NOMO-1 (cell line): ENCODE data around the gene TEX52.
"Not testable (repeated sequence)": the region's sequence is repeated elsewhere in the genome, so short reads cannot be mapped to it uniquely, and the experiment has no call there.

Source experiments
- DNase-seq, 2 experiments: peaks; one replicate each; lab custom pipeline; 2025; ENCODE audit not compliant: unreplicated experiment in 2 of 2; lab: John Stamatoyannopoulos, UW

TEX52 gene

GRCh38 chr12:2868986-2869632 lies 12.3 kb upstream of the TEX52 start:
- DNase-seq = not testable (repeated sequence)

GRCh38 chr12:2864198-2864597 lies 7.4 kb upstream of the TEX52 start:
- no peak for DNase-seq

- not testable (repeated sequence) for DNase-seq
These were observed 6.6 kb upstream of the TEX52 start for GRCh38 chr12:2863402-2863801.

GRCh38 chr12:2862876-2863275 lies 6.0 kb upstream of the TEX52 start:
- DNase-seq = no peak

GRCh38 chr12:2860170-2860569 lies 3.3 kb upstream of the TEX52 start:
- no peak for DNase-seq

- no peak for DNase-seq
These were observed 2.1 kb upstream of the TEX52 start for GRCh38 chr12:2858944-2859421.

- DNase-seq = no peak
These were observed 1.5 kb upstream of the TEX52 start for GRCh38 chr12:2858334-2858733.

GRCh38 chr12:2857576-2857975 lies 737 bp upstream of the TEX52 start:
- no peak for DNase-seq

GRCh38 chr12:2856051-2856450 lies 788 bp downstream of the TEX52 start:
- no peak for DNase-seq

- DNase-seq = no peak
These were observed 1.3 kb downstream of the TEX52 start for GRCh38 chr12:2855546-2855945.

GRCh38 chr12:2854669-2855453 lies 2.0 kb downstream of the TEX52 start:
- DNase-seq = no peak

- DNase-seq = no peak
These were observed 3.2 kb downstream of the TEX52 start for GRCh38 chr12:2853626-2854025.

GRCh38 chr12:2851931-2852330 lies 4.9 kb downstream of the TEX52 start:
- no peak for DNase-seq

GRCh38 chr12:2845280-2845679 lies 11.6 kb downstream of the TEX52 start:
- no peak for DNase-seq

- DNase-seq = no peak
These were observed 12.1 kb downstream of the TEX52 start for GRCh38 chr12:2844786-2845185.

GRCh38 chr12:2842948-2843347 lies 13.9 kb downstream of the TEX52 start:
- DNase-seq = no peak

GRCh38 chr12:2841056-2841650 lies 15.7 kb downstream of the TEX52 start:
- DNase-seq = no peak

- no peak for DNase-seq
These were observed 20.3 kb downstream of the TEX52 start for GRCh38 chr12:2836574-2836973.

GRCh38 chr12:2835691-2836403 lies 21.0 kb downstream of the TEX52 start:
- DNase-seq = no peak

GRCh38 chr12:2834581-2835491 lies 22.0 kb downstream of the TEX52 start, which contains the start of gene NRIP2:
Gene NRIP2 (minus strand): TSS chr12:2835035. CDS start chr12:2834983, 52 bp downstream.
- no peak for DNase-seq
